K562 (cell line): ENCODE results near the gene DGKA. TPM values are rescaled to one million over a fixed set of nuclear protein-coding genes. Genes with fewer than 3 reads are reported as not detected.

Experiments
- ARNT ChIP-seq, 2 experiments: fragments of 450-650 bp; IDR thresholded peaks; 2 replicates each; pipeline ENCODE4 v1.6.1; 2016; ENCODE audit warnings: mild to moderate bottlenecking in 1 of 2
- ATF7 ChIP-seq: fragments of 450-650 bp; IDR thresholded peaks from 2 replicates; pipeline ENCODE4 v1.7.1; 2014; ENCODE audit warnings: mild to moderate bottlenecking, moderate library complexity
- BMI1 ChIP-seq: fragments of 150-350 bp; IDR thresholded peaks from 2 replicates; pipeline ENCODE4 v1.6.1; 2014; ENCODE audit warnings: low read length
- DDX20 ChIP-seq: fragments of 450-650 bp; IDR thresholded peaks from 2 replicates; pipeline ENCODE4 v1.6.1; 2016; ENCODE audit warnings: missing genetic modification characterization, low read depth, mild to moderate bottlenecking, missing compliant biosample characterization, moderate library complexity
- EP400 ChIP-seq: fragments of 450-650 bp; IDR thresholded peaks from 2 replicates; pipeline ENCODE4 v1.6.1; 2017; ENCODE audit warnings: antibody characterized with exemption, mild to moderate bottlenecking, moderate library complexity
- HEY1 ChIP-seq: fragments of 250-450 bp; sonication (Bioruptor Pico); IDR thresholded peaks from 2 replicates; pipeline ENCODE4 v1.5.0; 2020; ENCODE audit warnings: mild to moderate bottlenecking, moderate library complexity, borderline replicate concordance
- KLF6 ChIP-seq: fragments of 250-450 bp; sonication (Bioruptor Pico); IDR thresholded peaks from 2 replicates; pipeline ENCODE4 v1.4.0; 2020; ENCODE audit warnings: mild to moderate bottlenecking, moderate library complexity, borderline replicate concordance
- NFE2L1 ChIP-seq: fragments of 450-650 bp; IDR thresholded peaks from 2 replicates; pipeline ENCODE4 v1.6.1; 2016; ENCODE audit warnings: missing genetic modification characterization, low read depth, mild to moderate bottlenecking, missing compliant biosample characterization, moderate library complexity, borderline replicate concordance
- OTX1 ChIP-seq: fragments of 450-650 bp; formaldehyde crosslinking; IDR thresholded peaks from 2 replicates; pipeline ENCODE4 v1.4.0; 2022; ENCODE audit warnings: mild to moderate bottlenecking
- SMARCA5 ChIP-seq: fragments of 450-650 bp; IDR thresholded peaks from 2 replicates; pipeline ENCODE4 v1.6.1; 2016
- TAF15 ChIP-seq: fragments of 200-400 bp; formaldehyde crosslinking; IDR thresholded peaks from 2 replicates; pipeline ENCODE4 v1.6.1; 2017; ENCODE audit warnings: mild to moderate bottlenecking, low read depth, low read length, moderate library complexity
- TSHZ1 ChIP-seq: fragments of 250-450 bp; sonication (Bioruptor Pico); IDR thresholded peaks from 2 replicates; pipeline ENCODE4 v1.4.0; 2020; ENCODE audit warnings: mild to moderate bottlenecking, moderate library complexity
- ZBTB7A ChIP-seq: IDR thresholded peaks from 2 replicates; pipeline ENCODE4 v1.6.1; 2011; ENCODE audit warnings: low read depth, mild to moderate bottlenecking, low read length, moderate library complexity, borderline replicate concordance; ENCODE audit not compliant: control insufficient read depth
- ZFP36 ChIP-seq: fragments of 150-350 bp; IDR thresholded peaks from 2 replicates; pipeline ENCODE4 v1.6.1; 2018; ENCODE audit warnings: low read length, low read depth; ENCODE audit not compliant: partially characterized antibody
- ZNF24 ChIP-seq: fragments of 450-650 bp; IDR thresholded peaks from 2 replicates; pipeline ENCODE4 v1.6.1; 2016
- ZNF512 ChIP-seq: IDR thresholded peaks from 2 replicates; pipeline ENCODE4 v1.6.1; 2016; ENCODE audit warnings: missing genetic modification characterization, missing compliant biosample characterization
- ZNF76 ChIP-seq: fragments of 250-450 bp; sonication (Bioruptor Pico); IDR thresholded peaks from 2 replicates; pipeline ENCODE4 v1.4.0; 2020; ENCODE audit warnings: mild to moderate bottlenecking, moderate library complexity, borderline replicate concordance
- ZNF766 ChIP-seq: fragments of 200-800 bp; sonication (Bioruptor generic); conservative IDR thresholded peaks from 2 replicates; pipeline ENCODE4 v1.6.1; 2016; ENCODE audit warnings: missing genetic modification characterization, missing compliant biosample characterization
- polyA plus RNA-seq, 8 experiments: library from polyadenylated mRNA; depleted of rRNA in 4 of 8; stranded (reverse) in 5 of 8; unstranded in 3 of 8; fragments of >200 nt; fragmentation: Nextera tagmentation in 2 of 8; fragmentation: Illumina TruSeq in 1 of 8; extraction: Ambion mirVana in 2 of 8; extraction: Trizol in 1 of 8; gene quantifications; 2 replicates each; pipeline versions ENCODE4 v1.2.1 to v1.2.3, GENCODE V29; 2011 to 2014; ENCODE audit warnings: inconsistent platforms in 1 of 8, missing spikeins in 1 of 8
- total RNA-seq, 7 experiments: library from RNA; depleted of rRNA in 6 of 7; stranded (reverse); fragments of >200 nt in 6 of 7; fragmentation: Illumina TruSeq in 2 of 7; extraction: Trizol in 2 of 7; gene quantifications; 2 replicates each; pipeline versions ENCODE4 v1.2.1 to v1.2.3, GENCODE V29; 2011 to 2021; ENCODE audit warnings: low replicate concordance in 1 of 7
- TF ChIP-seq, protein P1 (sequence below): fragments of 450-650 bp; IDR thresholded peaks from 2 replicates; pipeline ENCODE4 v1.6.1; 2018; ENCODE audit warnings: mild to moderate bottlenecking, low read depth; ENCODE audit not compliant: partially characterized antibody

The DGKA gene
- total and polyA plus RNA-seq, 9 of the 15 experiments (the other 6 are each of a cell fraction or from before 2014, with no cell fraction given) = 3.4 to 12.4 (median 6.2) TPM

GRCh38 chr12:55996201-55996714, 65.3 kb downstream of the DGKA start (continued):
- no peak for TF ChIP-seq ZNF512 (tag)
- TF ChIP-seq TAF15 = no peak
- no peak for TF ChIP-seq NFE2L1 (tag)
- TF ChIP-seq DDX20 (tag) = no peak
- peak; percentile 98 for TF ChIP-seq SMARCA5
- peak; percentile 42; the same call in 1 of the 2 replicates for TF ChIP-seq HEY1 (CRISPR knock-in tag)
- no peak for TF ChIP-seq KLF6
- TF ChIP-seq ZNF76 (CRISPR knock-in tag) = no peak
- no peak for TF ChIP-seq TSHZ1 (CRISPR knock-in tag)
- no peak for TF ChIP-seq ZNF766 (CRISPR knock-in tag)
- peak; percentile 73 to 85; a peak in 2 of 4 replicates for TF ChIP-seq ARNT (IDR thresholded peaks at IDR 0.05)
- peak; percentile 2 for TF ChIP-seq ZFP36
- no peak for TF ChIP-seq OTX1 (CRISPR knock-in tag)
- TF ChIP-seq BMI1 = no peak
- peak; percentile 48; the same call in 1 of the 2 replicates for TF ChIP-seq EP400
- TF ChIP-seq ZBTB7A = 0 out of 2 replicates have a peak, but pooled peaks have one; percentile 26
- TF ChIP-seq ZNF24 = peak; percentile 50; the same call in 1 of the 2 replicates
- TF ChIP-seq, protein P1, sequence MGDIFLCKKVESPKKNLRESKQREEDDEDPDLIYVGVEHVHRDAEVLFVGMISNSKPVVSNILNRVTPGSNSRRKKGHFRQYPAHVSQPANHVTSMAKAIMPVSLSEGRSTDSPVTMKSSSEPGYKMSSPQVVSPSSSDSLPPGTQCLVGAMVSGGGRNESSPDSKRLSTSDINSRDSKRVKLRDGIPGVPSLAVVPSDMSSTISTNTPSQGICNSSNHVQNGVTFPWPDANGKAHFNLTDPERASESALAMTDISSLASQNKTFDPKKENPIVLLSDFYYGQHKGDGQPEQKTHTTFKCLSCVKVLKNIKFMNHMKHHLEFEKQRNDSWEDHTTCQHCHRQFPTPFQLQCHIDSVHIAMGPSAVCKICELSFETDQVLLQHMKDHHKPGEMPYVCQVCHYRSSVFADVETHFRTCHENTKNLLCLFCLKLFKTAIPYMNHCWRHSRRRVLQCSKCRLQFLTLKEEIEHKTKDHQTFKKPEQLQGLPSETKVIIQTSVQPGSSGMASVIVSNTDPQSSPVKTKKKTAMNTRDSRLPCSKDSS = no peak
- TF ChIP-seq ATF7 = no peak
